Activated T-cell treated with anti-CD3 and anti-CD28 coated beads, Interleukin-2, amount 50 U/mL, for 24 hours (primary cell): ENCODE results near the gene POC5.

Experiments
- DNase-seq: peaks from one replicate; pipeline ENCODE4 v3.0.0-alpha.2; 2020
- H3K27ac Mint-ChIP-seq: 2 replicates; pipeline ENCODE4 v1.8.0; 2020; ENCODE audit warnings: mild to moderate bottlenecking, mixed read lengths
- H3K27me3 Mint-ChIP-seq: 2 replicates; pipeline ENCODE4 v1.8.0; 2020; ENCODE audit warnings: mixed read lengths
- H3K36me3 Mint-ChIP-seq: 2 replicates; pipeline ENCODE4 v1.8.0; 2020; ENCODE audit warnings: low read depth, mixed read lengths
- H3K4me1 Mint-ChIP-seq: 2 replicates; pipeline ENCODE4 v1.8.0; 2020; ENCODE audit warnings: low read depth, mixed read lengths
- H3K4me3 Mint-ChIP-seq: 2 replicates; pipeline ENCODE4 v1.8.0; 2020; ENCODE audit warnings: mild to moderate bottlenecking, moderate library complexity, mixed read lengths
- H3K9me3 Mint-ChIP-seq: 2 replicates; pipeline ENCODE4 v1.8.0; 2020; ENCODE audit warnings: mixed read lengths

The POC5 gene

DNA sequence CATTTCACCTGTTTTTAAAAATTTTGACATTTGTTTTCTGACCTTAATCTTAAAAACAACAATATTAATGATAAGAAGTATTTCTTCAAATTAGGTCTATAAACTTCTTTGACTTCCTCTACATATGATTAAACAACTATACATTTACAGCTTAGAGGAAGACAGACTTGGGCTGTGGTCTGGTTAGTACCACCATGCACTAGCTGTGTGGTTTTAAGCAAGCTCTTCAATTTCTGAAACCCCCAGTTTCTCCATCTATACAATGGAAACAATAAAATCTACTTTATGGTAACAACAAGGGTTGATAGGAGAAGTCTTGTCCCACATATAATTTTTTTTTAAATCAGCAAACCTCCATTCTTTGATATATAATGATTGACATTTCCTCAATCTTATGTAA lies 90.3 kb downstream of the POC5 start:
- H3K36me3 Mint-ChIP-seq: no peaks in the 10 kb centered on the region
- no peak overlapping the region for H3K4me3 Mint-ChIP-seq
- no peak for DNase-seq
- no peak overlapping the region for H3K27ac Mint-ChIP-seq
- no peaks in the 10 kb centered on the region for H3K4me1 Mint-ChIP-seq
- no peaks in the 10 kb centered on the region for H3K27me3 Mint-ChIP-seq
- no peaks in the 10 kb centered on the region for H3K9me3 Mint-ChIP-seq
